Muscle layer of colon (tissue), 2 donors: ENCODE measurements around the gene TBCK.

ENCODE experiments used
- H3K27ac ChIP-seq: one replicate; pipeline ENCODE4 v1.7.0; 2013; ENCODE audit warnings: low read depth, mild to moderate bottlenecking, low read length, moderate library complexity
- H3K27me3 ChIP-seq, 2 donors: one replicate each; pipeline ENCODE4 v1.7.0; 2013; ENCODE audit warnings: low read length in 2 of 2, mild to moderate bottlenecking in 2 of 2; ENCODE audit not compliant: insufficient read depth in 2 of 2, control insufficient read depth in 1 of 2
- H3K36me3 ChIP-seq: one replicate; pipeline ENCODE4 v1.7.0; 2013; ENCODE audit warnings: mild to moderate bottlenecking, low read length; ENCODE audit not compliant: insufficient read depth
- H3K4me1 ChIP-seq: one replicate; pipeline ENCODE4 v1.7.0; 2013; ENCODE audit warnings: mild to moderate bottlenecking, low read length; ENCODE audit not compliant: insufficient read depth
- H3K4me3 ChIP-seq, 2 donors: one replicate each; pipeline ENCODE4 v1.7.0; 2013; ENCODE audit warnings: low read length in 2 of 2, low read depth in 1 of 2, mild to moderate bottlenecking in 1 of 2, moderate library complexity in 1 of 2
- H3K9ac ChIP-seq: one replicate; pipeline ENCODE4 v1.7.0; 2013; ENCODE audit warnings: low read length
- H3K9me3 ChIP-seq: one replicate; pipeline ENCODE4 v1.7.0; 2013; ENCODE audit warnings: mild to moderate bottlenecking, low read length
- donor health status: abdominal sarcoma.
- donor health status: Adenocarcinoma of cecum.

Gene TBCK

DNA sequence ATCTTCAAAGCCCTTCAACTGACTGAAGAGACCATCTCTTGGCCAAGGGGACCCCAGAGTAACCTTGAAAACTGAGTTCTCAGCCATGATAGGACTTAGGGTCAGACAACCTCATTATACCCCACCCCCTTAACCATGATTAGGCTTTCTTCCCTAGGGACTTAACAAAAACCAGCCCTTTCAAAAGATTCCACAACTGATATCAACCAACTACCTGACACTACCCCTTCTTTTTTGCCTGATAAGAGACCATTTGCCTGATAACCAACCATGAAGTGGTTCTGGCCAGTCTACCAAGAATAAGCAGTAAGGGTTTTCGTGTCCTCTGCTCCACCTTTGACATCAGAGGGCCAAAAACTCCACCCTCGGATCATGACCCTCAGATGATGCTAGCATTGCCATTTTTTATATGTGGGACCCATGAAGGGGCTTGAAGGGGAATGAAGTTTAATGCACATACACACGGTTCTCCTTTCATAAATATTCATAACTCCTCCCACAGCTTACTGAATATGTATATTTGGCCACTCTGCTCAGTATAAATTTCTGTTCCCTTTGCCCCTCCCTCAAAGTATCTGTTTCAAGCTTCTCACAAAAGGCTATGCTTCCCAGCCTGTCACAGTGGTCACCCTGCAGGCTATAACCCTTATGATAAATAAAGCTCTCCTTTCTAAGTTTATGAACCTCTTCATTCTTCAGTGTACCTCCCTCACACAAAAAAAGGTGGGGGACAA, 12.3 kb downstream of the TBCK start:
- Histone ChIP-seq H3K9me3 (no peaks in the 10 kb centered on the region), H3K9ac (no peak overlapping the region), H3K27ac (no peak overlapping the region), H3K4me1 (no peaks in the 10 kb centered on the region), H3K4me3 (no peak overlapping the region), H3K36me3 (peaks cover 9% of the 10 kb centered on the region), H3K27me3 (no peaks in the 10 kb centered on the region)

DNA sequence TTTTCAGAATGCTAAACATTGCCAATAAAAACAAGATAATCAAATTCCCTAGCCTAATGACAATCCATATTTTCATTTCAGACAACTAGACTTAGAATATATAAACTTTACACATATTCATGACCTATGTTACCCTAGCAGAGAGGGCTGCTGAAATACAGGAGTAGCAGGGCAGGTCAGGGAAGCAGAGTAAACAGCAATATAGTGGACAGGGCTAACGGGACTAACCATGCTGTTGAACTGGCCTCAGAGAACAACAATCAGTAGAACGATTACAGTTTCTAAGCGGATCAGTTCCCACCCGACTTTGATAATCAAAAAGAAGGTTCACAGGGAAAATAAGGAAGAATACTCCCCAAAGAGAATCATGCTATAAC, 14.0 kb downstream of the TBCK start:
- Histone ChIP-seq H3K4me3 (no peak overlapping the region), H3K27me3 (no peaks in the 10 kb centered on the region), H3K4me1 (no peaks in the 10 kb centered on the region), H3K36me3 (peaks cover 4% of the 10 kb centered on the region), H3K9me3 (no peaks in the 10 kb centered on the region), H3K27ac (no peak overlapping the region), H3K9ac (no peak overlapping the region)

GRCh38 chr4:106301393-106302061, 14.5 kb downstream of the TBCK start:
- Histone ChIP-seq H3K4me3 (no peak overlapping the region), H3K36me3 (peaks cover 4% of the 10 kb centered on the region), H3K27me3 (no peaks in the 10 kb centered on the region), H3K4me1 (no peaks in the 10 kb centered on the region), H3K9me3 (no peaks in the 10 kb centered on the region), H3K9ac (no peak overlapping the region), H3K27ac (no peak overlapping the region)

GRCh38 chr4:106299977-106300376, 16.0 kb downstream of the TBCK start:
- no peak overlapping the region for H3K27ac ChIP-seq
- H3K36me3 ChIP-seq: peaks cover 8% of the 10 kb centered on the region
- no peaks in the 10 kb centered on the region for H3K27me3 ChIP-seq
- no peak overlapping the region for H3K9ac ChIP-seq
- H3K4me3 ChIP-seq: no peak overlapping the region
- no peaks in the 10 kb centered on the region for H3K4me1 ChIP-seq
- no peaks in the 10 kb centered on the region for H3K9me3 ChIP-seq

GRCh38 chr4:106297245-106298035, 18.6 kb downstream of the TBCK start:
- Histone ChIP-seq H3K9me3 (no peaks in the 10 kb centered on the region), H3K9ac (no peak overlapping the region), H3K27ac (no peak overlapping the region), H3K4me3 (no peak overlapping the region), H3K36me3 (peaks cover 8% of the 10 kb centered on the region), H3K27me3 (no peaks in the 10 kb centered on the region), H3K4me1 (no peaks in the 10 kb centered on the region)

DNA sequence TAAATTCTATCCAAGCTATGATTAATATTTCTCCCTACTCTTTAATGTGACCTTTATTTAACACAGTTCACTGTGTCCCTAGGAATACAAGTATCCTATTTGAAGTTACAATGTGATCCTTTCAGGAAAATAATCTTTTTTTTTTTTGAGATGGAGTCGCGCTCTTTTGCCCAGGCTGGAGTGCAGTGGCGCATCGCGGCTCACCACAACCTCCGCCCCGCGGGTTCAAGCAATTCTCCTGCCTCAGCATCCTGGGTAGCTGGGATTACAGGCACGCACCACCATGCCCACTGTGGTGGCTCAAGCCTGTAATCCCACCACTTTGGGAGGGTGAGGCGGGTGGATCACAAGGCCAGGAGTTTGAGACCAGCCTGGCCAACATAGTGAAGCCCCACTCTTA, 21.9 kb downstream of the TBCK start:
- no peaks in the 10 kb centered on the region for H3K27me3 ChIP-seq
- peaks cover 5% of the 10 kb centered on the region for H3K36me3 ChIP-seq
- no peak overlapping the region for H3K9ac ChIP-seq
- H3K27ac ChIP-seq: no peak overlapping the region
- H3K4me3 ChIP-seq: no peak overlapping the region
- H3K9me3 ChIP-seq: no peaks in the 10 kb centered on the region
- H3K4me1 ChIP-seq: no peaks in the 10 kb centered on the region

- no peak overlapping the region for H3K4me3 ChIP-seq
- no peak overlapping the region for H3K9ac ChIP-seq
- no peaks in the 10 kb centered on the region for H3K9me3 ChIP-seq
- no peaks in the 10 kb centered on the region for H3K27me3 ChIP-seq
- H3K27ac ChIP-seq: no peak overlapping the region
- H3K36me3 ChIP-seq: peaks cover 5% of the 10 kb centered on the region
- no peaks in the 10 kb centered on the region for H3K4me1 ChIP-seq
Measured at GRCh38 chr4:106291678-106292077, 24.3 kb downstream of the TBCK start.

DNA sequence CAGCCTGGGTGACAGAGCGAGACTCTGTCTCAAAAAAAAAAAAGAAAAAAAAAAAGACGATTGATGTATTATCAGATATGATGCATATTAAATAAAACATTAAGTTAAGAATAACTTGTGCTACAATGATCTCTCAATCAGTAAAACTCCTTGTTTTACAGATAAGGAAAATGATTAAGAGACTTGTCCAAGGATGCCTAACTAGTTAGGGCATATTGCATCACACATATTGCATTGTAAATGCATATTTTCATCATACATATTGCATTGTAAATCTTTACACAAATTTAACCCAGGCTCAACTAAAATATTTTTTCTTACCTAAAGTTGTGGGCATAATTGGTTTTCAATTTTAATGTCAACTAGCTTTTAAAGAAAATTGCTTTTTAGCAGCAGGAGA, 26.3 kb downstream of the TBCK start:
- Histone ChIP-seq H3K9ac (no peak overlapping the region), H3K36me3 (no peaks in the 10 kb centered on the region), H3K4me1 (no peaks in the 10 kb centered on the region), H3K27ac (no peak overlapping the region), H3K27me3 (no peaks in the 10 kb centered on the region), H3K4me3 (no peak overlapping the region), H3K9me3 (no peaks in the 10 kb centered on the region)

DNA sequence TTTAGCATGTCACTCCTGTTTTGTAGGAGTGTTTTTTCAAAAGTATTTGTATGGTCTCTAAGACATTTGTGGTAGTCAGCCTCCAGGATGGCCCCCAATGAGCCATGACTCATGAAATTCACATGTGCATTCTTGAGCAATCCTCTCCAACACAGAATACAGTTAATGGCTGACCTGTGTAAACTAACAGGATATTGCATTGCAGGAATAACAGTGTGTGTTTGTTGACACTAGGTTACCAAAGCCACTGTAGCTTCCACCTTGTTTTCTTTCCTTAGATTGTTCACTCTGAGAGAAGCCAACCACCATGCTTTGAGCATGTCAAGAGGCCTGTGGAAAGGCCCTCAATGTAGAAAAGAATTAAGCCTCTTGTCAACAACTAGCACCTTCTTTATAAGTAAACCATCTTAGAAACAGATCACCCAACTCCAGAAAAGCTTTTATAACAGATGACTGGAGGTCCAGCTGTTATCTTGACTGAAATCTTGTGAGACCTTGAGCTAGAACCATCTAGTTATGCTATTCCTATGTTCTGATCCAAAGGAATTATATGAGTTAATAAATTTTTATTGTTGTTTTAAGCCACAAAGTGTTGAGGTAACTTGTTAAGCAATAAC, 28.5 kb downstream of the TBCK start:
- H3K27me3 ChIP-seq: no peaks in the 10 kb centered on the region
- H3K36me3 ChIP-seq: no peaks in the 10 kb centered on the region
- H3K4me1 ChIP-seq: no peaks in the 10 kb centered on the region
- no peak overlapping the region for H3K4me3 ChIP-seq
- H3K9me3 ChIP-seq: no peaks in the 10 kb centered on the region
- no peak overlapping the region for H3K9ac ChIP-seq
- no peak overlapping the region for H3K27ac ChIP-seq

DNA sequence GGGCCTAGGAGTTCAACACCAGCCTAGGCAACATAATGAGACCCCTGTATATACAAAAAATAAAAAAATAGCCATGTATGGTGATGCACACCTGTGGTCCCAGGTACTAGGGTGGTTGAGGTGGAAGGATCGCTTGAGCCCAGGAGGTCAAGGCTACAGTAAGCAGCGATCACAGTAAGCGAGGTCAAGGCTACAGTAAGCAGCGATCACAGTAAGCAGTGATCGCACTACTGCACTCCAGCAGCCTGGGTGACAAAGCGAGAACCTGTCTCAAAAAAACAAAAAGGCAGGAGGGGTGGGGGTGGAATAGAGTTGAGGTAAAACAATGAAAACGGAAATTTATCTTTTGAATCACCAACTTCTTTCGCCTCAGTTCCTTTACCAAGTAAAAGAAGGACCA, 29.4 kb downstream of the TBCK start:
- Histone ChIP-seq H3K27me3 (no peaks in the 10 kb centered on the region), H3K4me1 (no peaks in the 10 kb centered on the region), H3K36me3 (no peaks in the 10 kb centered on the region), H3K9me3 (no peaks in the 10 kb centered on the region), H3K9ac (no peak overlapping the region), H3K4me3 (no peak overlapping the region), H3K27ac (no peak overlapping the region)

- H3K27me3 ChIP-seq: no peaks in the 10 kb centered on the region
Measured at GRCh38 chr4:106284227-106284626, 31.8 kb downstream of the TBCK start.

More at GRCh38 chr4:106284227-106284626, 31.8 kb downstream of the TBCK start:
- no peak overlapping the region for H3K4me3 ChIP-seq
- H3K36me3 ChIP-seq: no peaks in the 10 kb centered on the region
- H3K9me3 ChIP-seq: no peaks in the 10 kb centered on the region
- H3K4me1 ChIP-seq: no peaks in the 10 kb centered on the region
- no peak overlapping the region for H3K27ac ChIP-seq
- H3K9ac ChIP-seq: no peak overlapping the region
